ENCODE results near the gene ABCB1. TPM values are rescaled to one million over a fixed set of nuclear protein-coding genes. Genes with fewer than 3 reads are reported as not detected.

ABCB1 gene
- total and polyA plus RNA-seq, 12 donors = 1.3 to 7.1 (median 2.7) TPM

DNA sequence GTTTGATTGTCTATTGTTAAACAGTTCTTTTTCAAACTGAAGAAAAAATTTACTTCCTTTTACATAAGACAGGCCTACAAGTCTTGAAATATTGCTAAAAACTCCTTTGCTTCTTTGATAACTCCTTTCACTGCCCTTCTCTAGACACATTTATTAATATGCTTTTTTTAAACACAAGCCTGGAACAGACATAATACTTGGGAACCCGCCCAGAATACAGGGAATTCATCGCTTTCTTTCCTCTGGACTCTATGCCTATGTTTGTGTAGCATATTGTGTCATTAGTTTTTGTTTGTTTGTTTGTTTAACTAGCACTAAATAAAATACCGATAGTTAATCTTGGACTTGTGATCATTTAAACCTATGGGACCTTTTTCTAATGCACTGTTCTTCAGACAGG lies 82.8 kb downstream of the ABCB1 start:
- Histone ChIP-seq H3K9me3 (no peaks in the 10 kb centered on the region), H3K27me3 (no peaks in the 10 kb centered on the region), H3K27ac (no peak overlapping the region), H3K4me3 (no peak overlapping the region), H3K4me1 (peaks cover 0 to 16% (median 3%) of the 10 kb centered on the region in 9 donors), H3K36me3 (peaks cover 0 to 14% (median 0%) of the 10 kb centered on the region in 9 donors)
- intact Hi-C loops (cut with DNase I) = no loop called here
- ATAC-seq (no peak), DNase-seq (no peak)
- 75 to 77% methylated on average over 3 of the region's 3 CpGs for WGBS, 2 donors
- TF ChIP-seq, protein P1, sequence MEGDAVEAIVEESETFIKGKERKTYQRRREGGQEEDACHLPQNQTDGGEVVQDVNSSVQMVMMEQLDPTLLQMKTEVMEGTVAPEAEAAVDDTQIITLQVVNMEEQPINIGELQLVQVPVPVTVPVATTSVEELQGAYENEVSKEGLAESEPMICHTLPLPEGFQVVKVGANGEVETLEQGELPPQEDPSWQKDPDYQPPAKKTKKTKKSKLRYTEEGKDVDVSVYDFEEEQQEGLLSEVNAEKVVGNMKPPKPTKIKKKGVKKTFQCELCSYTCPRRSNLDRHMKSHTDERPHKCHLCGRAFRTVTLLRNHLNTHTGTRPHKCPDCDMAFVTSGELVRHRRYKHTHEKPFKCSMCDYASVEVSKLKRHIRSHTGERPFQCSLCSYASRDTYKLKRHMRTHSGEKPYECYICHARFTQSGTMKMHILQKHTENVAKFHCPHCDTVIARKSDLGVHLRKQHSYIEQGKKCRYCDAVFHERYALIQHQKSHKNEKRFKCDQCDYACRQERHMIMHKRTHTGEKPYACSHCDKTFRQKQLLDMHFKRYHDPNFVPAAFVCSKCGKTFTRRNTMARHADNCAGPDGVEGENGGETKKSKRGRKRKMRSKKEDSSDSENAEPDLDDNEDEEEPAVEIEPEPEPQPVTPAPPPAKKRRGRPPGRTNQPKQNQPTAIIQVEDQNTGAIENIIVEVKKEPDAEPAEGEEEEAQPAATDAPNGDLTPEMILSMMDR (IDR thresholded peaks at IDR 0.05) = no peak

DNA sequence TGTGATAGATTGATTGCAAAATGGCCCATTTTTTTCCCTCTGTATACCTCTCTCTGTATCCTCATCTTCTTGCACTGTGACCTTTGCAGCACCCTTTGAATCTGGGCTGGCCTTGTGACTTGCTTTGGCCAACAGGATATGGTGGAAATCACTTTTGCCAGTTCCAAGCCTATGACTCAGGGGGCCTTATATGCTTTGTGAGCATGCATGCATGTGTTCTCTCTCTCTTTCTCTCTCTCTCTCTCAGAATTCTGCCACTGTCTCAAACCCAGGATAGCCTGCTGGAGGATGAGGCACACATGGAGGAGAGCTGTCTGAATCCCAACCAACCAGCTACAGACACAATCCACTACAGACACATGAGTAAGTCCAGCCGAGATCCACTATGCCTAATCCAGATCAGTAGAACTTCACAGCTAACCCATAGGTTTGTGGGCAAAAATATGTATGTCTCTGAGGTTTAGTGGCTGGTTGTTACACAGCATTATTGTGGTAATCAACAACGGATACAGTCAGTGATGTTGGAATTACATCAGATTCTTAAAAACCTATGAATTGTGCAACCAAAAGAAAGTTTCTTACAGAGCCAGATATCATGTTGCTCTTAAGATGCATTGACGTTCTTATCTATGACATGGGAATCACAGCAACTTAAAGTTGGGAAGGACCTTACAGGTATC lies 83.4 kb downstream of the ABCB1 start:
- ATAC-seq (no peak), DNase-seq (no peak)
- Histone ChIP-seq H3K9me3 (no peaks in the 10 kb centered on the region), H3K4me1 (peaks cover 0 to 16% (median 3%) of the 10 kb centered on the region in 9 donors), H3K4me3 (no peak overlapping the region), H3K27me3 (no peaks in the 10 kb centered on the region), H3K36me3 (peaks cover 0 to 14% (median 0%) of the 10 kb centered on the region in 9 donors), H3K27ac (no peak overlapping the region)
- WGBS, 2 donors = 60 to 68% methylated on average over 3 of the region's 3 CpGs
- TF ChIP-seq, protein P1 (IDR thresholded peaks at IDR 0.05) = no peak
- intact Hi-C loops (cut with DNase I) = no loop called here

DNA sequence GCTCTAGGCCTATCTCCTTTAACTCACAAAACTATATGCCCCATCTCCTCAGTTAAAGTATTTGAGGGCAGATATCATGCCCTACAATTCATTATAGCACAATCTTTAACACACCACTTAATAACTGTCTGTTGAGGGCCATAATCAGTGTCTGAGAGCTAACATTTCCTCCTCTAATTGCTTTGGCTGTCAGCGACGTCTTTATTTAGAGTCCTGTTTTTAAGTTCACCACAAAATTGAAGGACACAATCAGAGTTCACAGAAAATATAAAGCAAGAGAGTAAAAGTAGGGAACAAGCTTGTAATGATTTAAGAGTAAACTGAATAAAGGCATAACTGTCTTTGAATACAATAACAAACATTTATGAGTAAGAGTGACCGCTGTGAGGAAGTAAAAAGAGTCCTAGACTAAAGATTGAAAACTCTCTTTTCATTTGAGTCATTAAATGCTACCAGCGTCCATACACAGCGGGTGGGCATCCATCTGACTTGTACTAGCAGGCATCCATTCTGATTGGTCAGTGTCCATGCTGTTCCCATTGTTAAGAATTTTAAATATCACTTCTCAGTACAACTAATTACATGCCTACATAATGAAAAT lies 86.8 kb downstream of the ABCB1 start:
- ATAC-seq = no peak
- H3K27ac ChIP-seq = no peak overlapping the region
- whole genome bisulfite sequencing, 2 donors = 75 to 80% methylated on average over 5 of the region's 5 CpGs
- peaks cover 0 to 16% (median 3%) of the 10 kb centered on the region in 9 donors for H3K4me1 ChIP-seq
- H3K4me3 ChIP-seq = no peak overlapping the region
- no peaks in the 10 kb centered on the region for H3K9me3 ChIP-seq
- DNase-seq = no peak
- TF ChIP-seq, protein P1 (IDR thresholded peaks at IDR 0.05) = no peak
- intact Hi-C loops (cut with DNase I) = no loop called here
- H3K27me3 ChIP-seq = no peaks in the 10 kb centered on the region
- peaks cover 0 to 14% (median 0%) of the 10 kb centered on the region in 9 donors for H3K36me3 ChIP-seq

DNA sequence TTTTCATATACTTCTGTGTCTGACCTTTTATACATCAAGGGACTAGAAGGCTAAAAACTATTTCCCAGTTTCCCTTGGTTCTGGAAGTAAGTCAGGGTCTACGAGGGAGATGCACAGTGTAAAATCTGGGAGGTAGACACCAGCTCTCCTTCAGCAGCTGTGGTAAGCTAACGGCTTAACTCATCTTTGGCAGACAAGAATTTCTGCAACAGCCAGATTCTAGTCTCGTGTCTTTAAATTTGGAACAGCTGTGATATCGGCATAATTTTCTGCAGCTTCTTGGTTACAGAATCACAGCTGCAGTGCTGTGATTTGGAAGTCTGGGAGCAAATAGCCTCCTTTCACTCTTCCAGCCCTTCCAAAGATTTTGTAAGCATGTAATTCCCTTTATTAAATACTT lies 87.8 kb downstream of the ABCB1 start:
- Histone ChIP-seq H3K4me1 (peaks cover 0 to 10% (median 3%) of the 10 kb centered on the region in 9 donors), H3K4me3 (no peak overlapping the region), H3K27me3 (no peaks in the 10 kb centered on the region), H3K36me3 (peaks cover 0 to 14% (median 0%) of the 10 kb centered on the region in 9 donors), H3K9me3 (no peaks in the 10 kb centered on the region), H3K27ac (no peak overlapping the region)
- TF ChIP-seq, protein P1 (IDR thresholded peaks at IDR 0.05) = no peak
- DNase-seq = no peak
- WGBS, 2 donors = 70 to 71% methylated on average over 4 of the region's 4 CpGs
- no peak for ATAC-seq
- intact Hi-C loops (cut with DNase I) = no loop called here
